Stomach (tissue), 4 donors: ENCODE data around the gene INSL3.

Experiments
- CTCF ChIP-seq, 7 experiments: fragments of 450-650 bp in 4 of 7; fragments of 200-600 bp in 3 of 7; sonication (generic) in 3 of 7; IDR thresholded peaks; one replicate each; pipeline ENCODE4 v1.5.1; 2016 to 2019; ENCODE audit warnings: antibody characterized with exemption in 7 of 7, control low read depth in 2 of 7, mild to moderate bottlenecking in 1 of 7
- POLR2AphosphoS5 ChIP-seq, 3 donors: sonication (generic); formaldehyde crosslinking; IDR thresholded peaks; one replicate each; pipeline ENCODE4 v1.6.1; 2016; ENCODE audit warnings: antibody characterized with exemption in 3 of 3

GRCh38 chr19:17854061-17854460 lies 32.7 kb upstream of the INSL3 start:
- no peak for TF ChIP-seq CTCF (IDR thresholded peaks at IDR 0.05)
- no peak for TF ChIP-seq POLR2AphosphoS5 (IDR thresholded peaks at IDR 0.05)
